ENCODE results near the gene TNFAIP1. TPM values are rescaled to one million over a fixed set of nuclear protein-coding genes. Genes with fewer than 3 reads are reported as not detected.

Gene TNFAIP1
- total RNA-seq, 1 experiment from 2014 or later: 21.8 TPM

DNA sequence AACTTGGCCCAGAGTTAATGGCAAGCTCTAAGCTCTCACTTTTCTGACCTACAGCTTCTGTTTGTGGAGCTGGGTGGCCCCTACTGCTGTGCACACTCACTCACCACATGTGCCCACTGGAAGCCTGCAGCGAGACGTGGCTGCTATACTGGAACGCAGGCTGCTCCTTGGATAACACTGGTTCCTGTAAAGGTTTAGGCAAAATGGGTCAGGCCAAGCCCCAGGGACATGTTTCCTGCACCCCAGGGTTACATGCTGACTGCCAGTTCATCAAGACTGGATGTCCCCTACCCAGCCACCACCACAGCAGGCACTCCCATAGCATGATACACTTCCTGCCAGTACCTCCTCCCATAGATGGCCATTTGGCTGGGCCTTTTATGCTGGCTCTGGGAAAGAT, 13.4 kb downstream of the TNFAIP1 start:
- no peak overlapping the region for H3K23ac ChIP-seq (ENCODE audit: insufficient read length, low read depth, low read length)
- no peaks in the 10 kb centered on the region for H3K27me3 ChIP-seq (ENCODE audit: insufficient read depth, low read length)
- H3K18ac ChIP-seq (ENCODE audit: insufficient read length, low read depth, low read length): no peak overlapping the region
- H4K5ac ChIP-seq (ENCODE audit: insufficient read length, low read depth, low read length): no peak overlapping the region
- no peak overlapping the region for H2BK120ac ChIP-seq (ENCODE audit: low read depth, low read length, poor library complexity, severe bottlenecking)
- no peak overlapping the region for H2BK12ac ChIP-seq (ENCODE audit: insufficient read length, low read depth, low read length)
- Mint-ChIP-seq H3K27ac (no peak overlapping the region; a peak in 1 of 7 replicates), H3K9me3 (no peaks in the 10 kb centered on the region), H3K27me3 (ENCODE audit: low read depth) (no peaks in the 10 kb centered on the region), H3K4me1 (peaks cover 16 to 17% of the 10 kb centered on the region in 2 experiments), H3K36me3 (ENCODE audit: insufficient read depth in 1 of 3, low read depth in 3 of 3) (peaks cover 27 to 91% (median 71%) of the 10 kb centered on the region in 3 experiments; a peak in 6 of 7 replicates), H3K4me3 (no peak overlapping the region)
- H3K79me1 ChIP-seq (ENCODE audit: insufficient read depth, low read depth, low read length, poor library complexity, severe bottlenecking): no peaks in the 10 kb centered on the region
- no peak overlapping the region for H3T11ph ChIP-seq (ENCODE audit: low read length)
- no peaks in the 10 kb centered on the region for H3K9me3 ChIP-seq (ENCODE audit: control insufficient read depth, low read depth, low read length)
- no CpG with 5 or more reads among the region's 3 CpGs for WGBS (ENCODE audit: extremely low coverage, insufficient read length, low lambda C conversion rate)
- H3K9ac ChIP-seq (ENCODE audit: extremely low read depth, insufficient read length, low read length): no peak overlapping the region
- TF ChIP-seq, protein P1, sequence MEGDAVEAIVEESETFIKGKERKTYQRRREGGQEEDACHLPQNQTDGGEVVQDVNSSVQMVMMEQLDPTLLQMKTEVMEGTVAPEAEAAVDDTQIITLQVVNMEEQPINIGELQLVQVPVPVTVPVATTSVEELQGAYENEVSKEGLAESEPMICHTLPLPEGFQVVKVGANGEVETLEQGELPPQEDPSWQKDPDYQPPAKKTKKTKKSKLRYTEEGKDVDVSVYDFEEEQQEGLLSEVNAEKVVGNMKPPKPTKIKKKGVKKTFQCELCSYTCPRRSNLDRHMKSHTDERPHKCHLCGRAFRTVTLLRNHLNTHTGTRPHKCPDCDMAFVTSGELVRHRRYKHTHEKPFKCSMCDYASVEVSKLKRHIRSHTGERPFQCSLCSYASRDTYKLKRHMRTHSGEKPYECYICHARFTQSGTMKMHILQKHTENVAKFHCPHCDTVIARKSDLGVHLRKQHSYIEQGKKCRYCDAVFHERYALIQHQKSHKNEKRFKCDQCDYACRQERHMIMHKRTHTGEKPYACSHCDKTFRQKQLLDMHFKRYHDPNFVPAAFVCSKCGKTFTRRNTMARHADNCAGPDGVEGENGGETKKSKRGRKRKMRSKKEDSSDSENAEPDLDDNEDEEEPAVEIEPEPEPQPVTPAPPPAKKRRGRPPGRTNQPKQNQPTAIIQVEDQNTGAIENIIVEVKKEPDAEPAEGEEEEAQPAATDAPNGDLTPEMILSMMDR (conservative IDR thresholded peaks at IDR 0.05): no peak
- no peaks in the 10 kb centered on the region for H3K79me2 ChIP-seq (ENCODE audit: insufficient read depth, low read length)
- H3K4ac ChIP-seq (ENCODE audit: low read depth, low read length): no peak overlapping the region
- H2BK20ac ChIP-seq (ENCODE audit: low read depth, low read length, poor library complexity, severe bottlenecking): no peak overlapping the region
- H4K20me1 ChIP-seq (ENCODE audit: control insufficient read depth, insufficient read depth, insufficient read length): no peaks in the 10 kb centered on the region
- H3K27ac ChIP-seq (ENCODE audit: insufficient read length, low read depth, low read length): no peak overlapping the region
- no peak overlapping the region for H2BK5ac ChIP-seq (ENCODE audit: insufficient read length, low read length)
- H2AK5ac ChIP-seq (ENCODE audit: insufficient read length, low read length): no peak overlapping the region
- no peak overlapping the region for H2AFZ ChIP-seq (ENCODE audit: low read length)
- no peak for DNase-seq
- H3K4me2 ChIP-seq (ENCODE audit: insufficient read depth, insufficient read length, low read length): no peak overlapping the region
- H3K56ac ChIP-seq (ENCODE audit: insufficient read length, low read depth, low read length): no peak overlapping the region
- H4K91ac ChIP-seq (ENCODE audit: insufficient read length, low read depth, low read length): no peak overlapping the region
- no peaks in the 10 kb centered on the region for H3K23me2 ChIP-seq (ENCODE audit: insufficient read length, low read depth, low read length, poor library complexity, severe bottlenecking)
- no peak overlapping the region for H3K14ac ChIP-seq (ENCODE audit: insufficient read depth, low read length)
- H4K8ac ChIP-seq (replicated peaks; ENCODE audit: insufficient read length, low read depth, low read length): no peak overlapping the region
- H2BK15ac ChIP-seq (ENCODE audit: low read depth, low read length): no peak overlapping the region
- no peaks in the 10 kb centered on the region for H3K4me1 ChIP-seq (ENCODE audit: insufficient read depth, low read length)
